ENCODE data around the gene TSSK6. TPM values are rescaled to one million over a fixed set of nuclear protein-coding genes. Genes with fewer than 3 reads are reported as not detected.

TSSK6 gene
- total and polyA plus RNA-seq, 2 experiments from 2014 or later, result 0.63 to 4.9 TPM

- Histone ChIP-seq H3K27me3 (ENCODE audit: insufficient read depth) (no peaks in the 10 kb centered on the region), H2AFZ (no peak overlapping the region), H3K36me3 (ENCODE audit: insufficient read depth) (no peaks in the 10 kb centered on the region), H3K9me2 (ENCODE audit: insufficient read depth) (no peaks in the 10 kb centered on the region), H3K4me3 (no peak overlapping the region), H4K20me1 (replicated peaks; ENCODE audit: insufficient read depth) (no peaks in the 10 kb centered on the region), H3K4me1 (ENCODE audit: insufficient read depth) (peaks cover 10% of the 10 kb centered on the region; the same call in 1 of the 2 replicates), H3K79me2 (replicated peaks; ENCODE audit: insufficient read depth) (no peaks in the 10 kb centered on the region), H3K27ac (ENCODE audit: low read depth) (no peak overlapping the region), H3K4me2 (no peak overlapping the region), H3F3A (replicated peaks; ENCODE audit: low read depth) (0 out of 2 replicates have a peak, but pooled peaks cover 8% of the 10 kb centered on the region)
- DNase-seq (ENCODE audit: low spot score) (no peak), ATAC-seq (no peak)
- Mint-ChIP-seq H3K9me3 (no peaks in the 10 kb centered on the region; the same call in 2 of the 3 replicates), H3K4me1 (peaks cover 10% of the 10 kb centered on the region; the same call in 2 of the 3 replicates), H3K27me3 (ENCODE audit: insufficient read depth, low read depth, poor library complexity) (peaks cover 3% of the 10 kb centered on the region), H3K27ac (no peak overlapping the region), H3K36me3 (ENCODE audit: low read depth) (no peaks in the 10 kb centered on the region), H3K4me3 (no peak overlapping the region)
- TF ChIP-seq JUNB (IDR thresholded peaks at IDR 0.05; ENCODE audit: unreplicated experiment) (no peak), CTCF (conservative IDR thresholded peaks at IDR 0.05; ENCODE audit: low read depth in 2 of 2) (peak in 1 of 2 experiments; percentile 24; a peak in 1 of 4 replicates)
These were observed 43.3 kb upstream of the TSSK6 start for GRCh38 chr19:19558636-19559035.

- Histone ChIP-seq H2AFZ (no peak overlapping the region), H3K4me3 (no peak overlapping the region), H4K20me1 (replicated peaks; ENCODE audit: insufficient read depth) (no peaks in the 10 kb centered on the region), H3K4me1 (ENCODE audit: insufficient read depth) (peaks cover 10% of the 10 kb centered on the region; the same call in 1 of the 2 replicates), H3K9me2 (ENCODE audit: insufficient read depth) (no peaks in the 10 kb centered on the region), H3K27ac (ENCODE audit: low read depth) (no peak overlapping the region), H3K79me2 (replicated peaks; ENCODE audit: insufficient read depth) (no peaks in the 10 kb centered on the region), H3K27me3 (ENCODE audit: insufficient read depth) (no peaks in the 10 kb centered on the region), H3K36me3 (ENCODE audit: insufficient read depth) (no peaks in the 10 kb centered on the region), H3K4me2 (no peak overlapping the region), H3F3A (replicated peaks; ENCODE audit: low read depth) (0 out of 2 replicates have a peak, but pooled peaks cover 8% of the 10 kb centered on the region)
- H3K27ac Mint-ChIP-seq, result no peak overlapping the region
- H3K27me3 Mint-ChIP-seq (ENCODE audit: insufficient read depth, low read depth, poor library complexity), result peaks cover 4% of the 10 kb centered on the region
- no peak for DNase-seq (ENCODE audit: low spot score)
- ATAC-seq, result no peak
- H3K9me3 Mint-ChIP-seq, result no peaks in the 10 kb centered on the region; the same call in 2 of the 3 replicates
- no peaks in the 10 kb centered on the region for H3K36me3 Mint-ChIP-seq (ENCODE audit: low read depth)
- H3K4me3 Mint-ChIP-seq, result no peak overlapping the region
- peaks cover 10% of the 10 kb centered on the region; the same call in 2 of the 3 replicates for H3K4me1 Mint-ChIP-seq
- TF ChIP-seq ZNF462 (CRISPR knock-in tag; IDR thresholded peaks at IDR 0.05) (no peak), STAT1 (IDR thresholded peaks at IDR 0.05; ENCODE audit: unreplicated experiment) (no peak), ZNF114 (CRISPR knock-in tag; IDR thresholded peaks at IDR 0.05) (no peak), REST (IDR thresholded peaks at IDR 0.05; ENCODE audit: unreplicated experiment) (no peak), ETS1 (IDR thresholded peaks at IDR 0.05) (no peak), JUNB (IDR thresholded peaks at IDR 0.05; ENCODE audit: unreplicated experiment) (no peak), EZH2 (IDR thresholded peaks at IDR 0.05; ENCODE audit: low read depth, unreplicated experiment) (no peak), CREB1 (CRISPR knock-in tag; IDR thresholded peaks at IDR 0.05; ENCODE audit: low read depth) (no peak)
These were observed 42.7 kb upstream of the TSSK6 start for GRCh38 chr19:19558055-19558454.

Measured in GM23338 (cell line).